Measurements from ENCODE around the gene SIN3A. TPM values are rescaled to one million over a fixed set of nuclear protein-coding genes. Genes with fewer than 3 reads are reported as not detected.

SIN3A gene
- total RNA-seq, 1 donor from 2014 or later: 86.6 TPM

- H3K27me3 Mint-ChIP-seq (ENCODE audit: low read depth): no peaks in the 10 kb centered on the region
- peak within 1 kb of the TSS; percentile 97 for H3K27ac Mint-ChIP-seq
- DNase-seq (ENCODE audit: low spot score in 2 of 2, unreplicated experiment in 2 of 2): peak; percentile 90 to 93
- H3K4me1 Mint-ChIP-seq: peaks cover 14% of the 10 kb centered on the region
- TF ChIP-seq CTCF (IDR thresholded peaks at IDR 0.05; ENCODE audit: unreplicated experiment): no peak
- H3K9me3 Mint-ChIP-seq: no peaks in the 10 kb centered on the region
- H3K36me3 Mint-ChIP-seq: peaks cover 14% of the 10 kb centered on the region
- peak within 1 kb of the TSS; percentile 89 for H3K4me3 Mint-ChIP-seq
Measured at GRCh38 chr15:75367913-75368688, 83.4 kb downstream of the SIN3A start, which contains the start of gene MAN2C1. TSS of gene MAN2C1 (minus strand) at chr15:75368607. CDS start at chr15:75368583, 24 bp downstream.

GRCh38 chr15:75367406-75367912 is 84.0 kb downstream of the SIN3A start:
- no peaks in the 10 kb centered on the region for H3K9me3 Mint-ChIP-seq
- no peak for DNase-seq (ENCODE audit: low spot score in 2 of 2, unreplicated experiment in 2 of 2)
- H3K36me3 Mint-ChIP-seq: peaks cover 10% of the 10 kb centered on the region
- H3K27me3 Mint-ChIP-seq (ENCODE audit: low read depth): no peaks in the 10 kb centered on the region
- H3K27ac Mint-ChIP-seq: peak overlapping the region; percentile 72
- peaks cover 14% of the 10 kb centered on the region for H3K4me1 Mint-ChIP-seq
- H3K4me3 Mint-ChIP-seq: peak overlapping the region; percentile 89
- TF ChIP-seq CTCF (IDR thresholded peaks at IDR 0.05; ENCODE audit: unreplicated experiment): no peak

GRCh38 chr15:75367006-75367405 is 84.5 kb downstream of the SIN3A start:
- Mint-ChIP-seq H3K27me3 (ENCODE audit: low read depth) (no peaks in the 10 kb centered on the region), H3K36me3 (peaks cover 10% of the 10 kb centered on the region), H3K9me3 (no peaks in the 10 kb centered on the region), H3K4me3 (peak overlapping the region; percentile 89), H3K4me1 (peaks cover 14% of the 10 kb centered on the region), H3K27ac (no peak overlapping the region)
- DNase-seq (ENCODE audit: low spot score in 2 of 2, unreplicated experiment in 2 of 2): no peak
- no peak for TF ChIP-seq CTCF (IDR thresholded peaks at IDR 0.05; ENCODE audit: unreplicated experiment)

GRCh38 chr15:75366163-75366562 is 85.3 kb downstream of the SIN3A start:
- peaks cover 3% of the 10 kb centered on the region for H3K36me3 Mint-ChIP-seq
- H3K9me3 Mint-ChIP-seq: no peaks in the 10 kb centered on the region
- no peak for DNase-seq (ENCODE audit: low spot score in 2 of 2, unreplicated experiment in 2 of 2)
- no peaks in the 10 kb centered on the region for H3K27me3 Mint-ChIP-seq (ENCODE audit: low read depth)
- H3K27ac Mint-ChIP-seq: no peak overlapping the region
- H3K4me1 Mint-ChIP-seq: peaks cover 14% of the 10 kb centered on the region
- TF ChIP-seq CTCF (IDR thresholded peaks at IDR 0.05; ENCODE audit: unreplicated experiment): no peak
- no peak overlapping the region for H3K4me3 Mint-ChIP-seq

GRCh38 chr15:75364881-75365280 is 86.6 kb downstream of the SIN3A start:
- no peak overlapping the region for H3K4me3 Mint-ChIP-seq
- no peak for TF ChIP-seq CTCF (IDR thresholded peaks at IDR 0.05; ENCODE audit: unreplicated experiment)
- no peak for DNase-seq (ENCODE audit: low spot score in 2 of 2, unreplicated experiment in 2 of 2)
- H3K27me3 Mint-ChIP-seq (ENCODE audit: low read depth): no peaks in the 10 kb centered on the region
- no peaks in the 10 kb centered on the region for H3K9me3 Mint-ChIP-seq
- peaks cover 1% of the 10 kb centered on the region for H3K36me3 Mint-ChIP-seq
- H3K4me1 Mint-ChIP-seq: peaks cover 14% of the 10 kb centered on the region
- H3K27ac Mint-ChIP-seq: no peak overlapping the region

All from mesothelial cell of epicardium (in vitro differentiated cells).